SK-N-SH treated with all-trans-retinoic acid at 6 μM for 48 hours (cell line): ENCODE measurements around the gene SAMD4A.

Experiments used
- ATAC-seq: fragments of 200-7000 bp; cut with Tn5 transposase; 3 replicates; pipeline ENCODE4 v1.9.1; 2020; ENCODE audit warnings: mild to moderate bottlenecking, moderate library complexity
- ARNTL ChIP-seq: fragments of 450-650 bp; formaldehyde crosslinking; IDR thresholded peaks from 2 replicates; pipeline ENCODE4 v1.5.0; 2020; ENCODE audit warnings: low read depth, mild to moderate bottlenecking, moderate library complexity, borderline replicate concordance
- BACH2 ChIP-seq: fragments of 250-450 bp; sonication (Bioruptor Pico); IDR thresholded peaks from 2 replicates; pipeline ENCODE4 v1.9.0; 2021; ENCODE audit warnings: mild to moderate bottlenecking, borderline replicate concordance
- GLIS3 ChIP-seq: fragments of 250-450 bp; sonication (Bioruptor Pico); IDR thresholded peaks from 2 replicates; pipeline ENCODE4 v1.5.0; 2020; ENCODE audit warnings: mild to moderate bottlenecking, moderate library complexity
- ISL1 ChIP-seq: fragments of 250-450 bp; sonication (Bioruptor Pico); IDR thresholded peaks from 2 replicates; pipeline ENCODE4 v2.1.2; 2022; ENCODE audit warnings: mild to moderate bottlenecking, moderate library complexity
- PPARA ChIP-seq: fragments of 250-450 bp; sonication (Bioruptor Pico); IDR thresholded peaks from 2 replicates; pipeline ENCODE4 v1.5.0; 2020; ENCODE audit warnings: mild to moderate bottlenecking, borderline replicate concordance
- RARB ChIP-seq: fragments of 250-450 bp; sonication (Bioruptor Pico); IDR thresholded peaks from 2 replicates; pipeline ENCODE4 v1.8.0; 2021; ENCODE audit warnings: mild to moderate bottlenecking, moderate library complexity
- SNAI2 ChIP-seq: fragments of 250-450 bp; sonication (Bioruptor Pico); IDR thresholded peaks from 2 replicates; pipeline ENCODE4 v1.5.0; 2020; ENCODE audit warnings: mild to moderate bottlenecking, moderate library complexity
- TCF4 ChIP-seq: fragments of 250-450 bp; sonication (Bioruptor Pico); IDR thresholded peaks from 2 replicates; pipeline ENCODE4 v1.8.0; 2021; ENCODE audit warnings: mild to moderate bottlenecking, moderate library complexity, borderline replicate concordance
- TOX ChIP-seq: fragments of 250-450 bp; sonication (Bioruptor Pico); IDR thresholded peaks from 2 replicates; pipeline ENCODE4 v1.8.0; 2021; ENCODE audit warnings: mild to moderate bottlenecking, moderate library complexity, borderline replicate concordance
- ZC3H10 ChIP-seq: fragments of 250-450 bp; sonication (Bioruptor Pico); IDR thresholded peaks from 2 replicates; pipeline ENCODE4 v1.5.1; 2021; ENCODE audit warnings: mild to moderate bottlenecking, moderate library complexity
- ZFP3 ChIP-seq: fragments of 250-450 bp; sonication (Bioruptor Pico); IDR thresholded peaks from 2 replicates; pipeline ENCODE4 v1.5.0; 2020; ENCODE audit warnings: mild to moderate bottlenecking, moderate library complexity
- ZFP30 ChIP-seq: fragments of 450-650 bp; formaldehyde crosslinking; IDR thresholded peaks from 2 replicates; pipeline ENCODE4 v1.5.0; 2022; ENCODE audit warnings: mild to moderate bottlenecking, moderate library complexity
- ZNF565 ChIP-seq: fragments of 450-650 bp; formaldehyde crosslinking; conservative IDR thresholded peaks from 2 replicates; pipeline ENCODE4 v1.5.0; 2020; ENCODE audit warnings: low read depth, mild to moderate bottlenecking, moderate library complexity
- ZNF70 ChIP-seq: fragments of 450-650 bp; formaldehyde crosslinking; IDR thresholded peaks from 2 replicates; pipeline ENCODE4 v1.5.0; 2020; ENCODE audit warnings: mild to moderate bottlenecking, moderate library complexity
- ZNF8 ChIP-seq: fragments of 450-650 bp; formaldehyde crosslinking; IDR thresholded peaks from 2 replicates; pipeline ENCODE4 v1.5.0; 2020; ENCODE audit warnings: mild to moderate bottlenecking, moderate library complexity
- TF ChIP-seq, protein P1 (sequence below): fragments of 250-450 bp; sonication (Bioruptor Pico); IDR thresholded peaks from 2 replicates; pipeline ENCODE4 v1.5.0; 2020; ENCODE audit warnings: mild to moderate bottlenecking, moderate library complexity
- TF ChIP-seq, protein P2 (sequence below): fragments of 250-450 bp; sonication (Bioruptor Pico); IDR thresholded peaks from 2 replicates; pipeline ENCODE4 v1.8.0; 2020; ENCODE audit warnings: mild to moderate bottlenecking, moderate library complexity, borderline replicate concordance
- TF ChIP-seq, protein P3 (sequence below): fragments of 250-450 bp; sonication (Bioruptor Pico); IDR thresholded peaks from 2 replicates; pipeline ENCODE4 v1.5.1; 2020; ENCODE audit warnings: low read depth, mild to moderate bottlenecking, moderate library complexity

The SAMD4A gene

DNA sequence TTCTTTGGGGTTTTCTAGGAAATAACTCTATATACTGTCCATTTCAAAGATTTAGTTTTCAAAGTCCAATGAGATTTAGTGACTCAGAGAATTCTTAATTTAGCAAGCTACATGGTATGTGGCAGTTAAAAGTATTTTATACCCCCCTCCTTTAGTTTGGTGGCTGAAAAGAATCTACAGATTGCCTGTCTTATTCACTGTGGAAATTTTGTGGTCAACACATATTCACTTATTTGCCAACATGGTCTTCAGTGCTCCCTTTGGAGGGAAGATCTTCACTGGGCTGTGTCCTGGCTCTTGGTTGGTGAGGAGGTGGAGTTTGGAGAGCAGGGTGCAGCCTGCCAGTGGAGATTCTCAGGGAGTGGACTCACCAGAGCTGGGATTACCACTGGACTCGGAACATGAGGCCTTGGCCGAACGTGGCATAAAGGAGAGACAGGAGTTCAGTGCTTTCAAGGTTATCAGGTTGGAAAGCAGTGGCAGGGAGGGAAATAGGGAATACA, 39.8 kb downstream of the SAMD4A start:
- ATAC-seq, result peak; percentile 79
- TF ChIP-seq ARNTL (CRISPR knock-in tag) (no peak), ZNF8 (CRISPR knock-in tag) (no peak)
- TF ChIP-seq, protein P1, sequence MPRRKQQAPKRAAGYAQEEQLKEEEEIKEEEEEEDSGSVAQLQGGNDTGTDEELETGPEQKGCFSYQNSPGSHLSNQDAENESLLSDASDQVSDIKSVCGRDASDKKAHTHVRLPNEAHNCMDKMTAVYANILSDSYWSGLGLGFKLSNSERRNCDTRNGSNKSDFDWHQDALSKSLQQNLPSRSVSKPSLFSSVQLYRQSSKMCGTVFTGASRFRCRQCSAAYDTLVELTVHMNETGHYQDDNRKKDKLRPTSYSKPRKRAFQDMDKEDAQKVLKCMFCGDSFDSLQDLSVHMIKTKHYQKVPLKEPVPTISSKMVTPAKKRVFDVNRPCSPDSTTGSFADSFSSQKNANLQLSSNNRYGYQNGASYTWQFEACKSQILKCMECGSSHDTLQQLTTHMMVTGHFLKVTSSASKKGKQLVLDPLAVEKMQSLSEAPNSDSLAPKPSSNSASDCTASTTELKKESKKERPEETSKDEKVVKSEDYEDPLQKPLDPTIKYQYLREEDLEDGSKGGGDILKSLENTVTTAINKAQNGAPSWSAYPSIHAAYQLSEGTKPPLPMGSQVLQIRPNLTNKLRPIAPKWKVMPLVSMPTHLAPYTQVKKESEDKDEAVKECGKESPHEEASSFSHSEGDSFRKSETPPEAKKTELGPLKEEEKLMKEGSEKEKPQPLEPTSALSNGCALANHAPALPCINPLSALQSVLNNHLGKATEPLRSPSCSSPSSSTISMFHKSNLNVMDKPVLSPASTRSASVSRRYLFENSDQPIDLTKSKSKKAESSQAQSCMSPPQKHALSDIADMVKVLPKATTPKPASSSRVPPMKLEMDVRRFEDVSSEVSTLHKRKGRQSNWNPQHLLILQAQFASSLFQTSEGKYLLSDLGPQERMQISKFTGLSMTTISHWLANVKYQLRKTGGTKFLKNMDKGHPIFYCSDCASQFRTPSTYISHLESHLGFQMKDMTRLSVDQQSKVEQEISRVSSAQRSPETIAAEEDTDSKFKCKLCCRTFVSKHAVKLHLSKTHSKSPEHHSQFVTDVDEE (CRISPR knock-in tag), result no peak
- TF ChIP-seq, all 23 proteins: peak for 0

DNA sequence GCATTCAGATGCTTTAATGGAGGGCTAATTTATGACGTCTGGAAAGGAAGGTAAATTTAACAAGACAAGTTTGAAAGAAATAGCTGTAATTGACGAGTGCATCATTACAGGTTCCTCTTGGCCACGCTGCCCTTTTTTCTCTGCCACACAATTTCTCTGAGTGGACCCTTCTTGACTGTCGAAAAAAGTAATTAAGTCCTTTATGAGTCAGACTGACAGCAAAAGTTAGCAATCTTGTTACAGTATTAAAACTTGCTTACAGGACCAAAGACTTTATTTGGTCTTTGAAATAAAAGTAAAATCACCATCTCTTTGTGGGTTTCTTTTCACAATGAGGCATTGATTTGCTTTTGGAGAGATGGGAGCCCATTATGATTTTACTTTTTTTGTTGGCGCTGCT, 42.6 kb downstream of the SAMD4A start:
- no peak for TF ChIP-seq GLIS3 (CRISPR knock-in tag)
- TF ChIP-seq PPARA (CRISPR knock-in tag), result no peak
- no peak for TF ChIP-seq BACH2 (CRISPR knock-in tag)
- TF ChIP-seq ZFP3 (CRISPR knock-in tag), result no peak
- no peak for TF ChIP-seq TCF4 (CRISPR knock-in tag)
- no peak for TF ChIP-seq ZNF8 (CRISPR knock-in tag)
- TF ChIP-seq, protein P2, sequence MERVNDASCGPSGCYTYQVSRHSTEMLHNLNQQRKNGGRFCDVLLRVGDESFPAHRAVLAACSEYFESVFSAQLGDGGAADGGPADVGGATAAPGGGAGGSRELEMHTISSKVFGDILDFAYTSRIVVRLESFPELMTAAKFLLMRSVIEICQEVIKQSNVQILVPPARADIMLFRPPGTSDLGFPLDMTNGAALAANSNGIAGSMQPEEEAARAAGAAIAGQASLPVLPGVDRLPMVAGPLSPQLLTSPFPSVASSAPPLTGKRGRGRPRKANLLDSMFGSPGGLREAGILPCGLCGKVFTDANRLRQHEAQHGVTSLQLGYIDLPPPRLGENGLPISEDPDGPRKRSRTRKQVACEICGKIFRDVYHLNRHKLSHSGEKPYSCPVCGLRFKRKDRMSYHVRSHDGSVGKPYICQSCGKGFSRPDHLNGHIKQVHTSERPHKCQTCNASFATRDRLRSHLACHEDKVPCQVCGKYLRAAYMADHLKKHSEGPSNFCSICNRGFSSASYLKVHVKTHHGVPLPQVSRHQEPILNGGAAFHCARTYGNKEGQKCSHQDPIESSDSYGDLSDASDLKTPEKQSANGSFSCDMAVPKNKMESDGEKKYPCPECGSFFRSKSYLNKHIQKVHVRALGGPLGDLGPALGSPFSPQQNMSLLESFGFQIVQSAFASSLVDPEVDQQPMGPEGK, result no peak
- TF ChIP-seq, protein P1 (CRISPR knock-in tag), result no peak
- no peak for TF ChIP-seq SNAI2 (CRISPR knock-in tag)
- TF ChIP-seq ZNF565, result no peak
- TF ChIP-seq, protein P3, sequence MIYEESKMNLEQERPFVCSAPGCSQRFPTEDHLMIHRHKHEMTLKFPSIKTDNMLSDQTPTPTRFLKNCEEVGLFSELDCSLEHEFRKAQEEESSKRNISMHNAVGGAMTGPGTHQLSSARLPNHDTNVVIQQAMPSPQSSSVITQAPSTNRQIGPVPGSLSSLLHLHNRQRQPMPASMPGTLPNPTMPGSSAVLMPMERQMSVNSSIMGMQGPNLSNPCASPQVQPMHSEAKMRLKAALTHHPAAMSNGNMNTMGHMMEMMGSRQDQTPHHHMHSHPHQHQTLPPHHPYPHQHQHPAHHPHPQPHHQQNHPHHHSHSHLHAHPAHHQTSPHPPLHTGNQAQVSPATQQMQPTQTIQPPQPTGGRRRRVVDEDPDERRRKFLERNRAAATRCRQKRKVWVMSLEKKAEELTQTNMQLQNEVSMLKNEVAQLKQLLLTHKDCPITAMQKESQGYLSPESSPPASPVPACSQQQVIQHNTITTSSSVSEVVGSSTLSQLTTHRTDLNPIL, result no peak
- TF ChIP-seq RARB (CRISPR knock-in tag), result no peak
- no peak for TF ChIP-seq TOX (CRISPR knock-in tag)
- TF ChIP-seq ZC3H10, result no peak
- no peak for TF ChIP-seq ARNTL (CRISPR knock-in tag)
- TF ChIP-seq ZNF70 (CRISPR knock-in tag), result no peak
- no peak for TF ChIP-seq ISL1 (CRISPR knock-in tag)
- no peak for TF ChIP-seq ZFP30 (CRISPR knock-in tag)
- TF ChIP-seq, all 23 proteins: peak for 0
- ATAC-seq, result no peak

DNA sequence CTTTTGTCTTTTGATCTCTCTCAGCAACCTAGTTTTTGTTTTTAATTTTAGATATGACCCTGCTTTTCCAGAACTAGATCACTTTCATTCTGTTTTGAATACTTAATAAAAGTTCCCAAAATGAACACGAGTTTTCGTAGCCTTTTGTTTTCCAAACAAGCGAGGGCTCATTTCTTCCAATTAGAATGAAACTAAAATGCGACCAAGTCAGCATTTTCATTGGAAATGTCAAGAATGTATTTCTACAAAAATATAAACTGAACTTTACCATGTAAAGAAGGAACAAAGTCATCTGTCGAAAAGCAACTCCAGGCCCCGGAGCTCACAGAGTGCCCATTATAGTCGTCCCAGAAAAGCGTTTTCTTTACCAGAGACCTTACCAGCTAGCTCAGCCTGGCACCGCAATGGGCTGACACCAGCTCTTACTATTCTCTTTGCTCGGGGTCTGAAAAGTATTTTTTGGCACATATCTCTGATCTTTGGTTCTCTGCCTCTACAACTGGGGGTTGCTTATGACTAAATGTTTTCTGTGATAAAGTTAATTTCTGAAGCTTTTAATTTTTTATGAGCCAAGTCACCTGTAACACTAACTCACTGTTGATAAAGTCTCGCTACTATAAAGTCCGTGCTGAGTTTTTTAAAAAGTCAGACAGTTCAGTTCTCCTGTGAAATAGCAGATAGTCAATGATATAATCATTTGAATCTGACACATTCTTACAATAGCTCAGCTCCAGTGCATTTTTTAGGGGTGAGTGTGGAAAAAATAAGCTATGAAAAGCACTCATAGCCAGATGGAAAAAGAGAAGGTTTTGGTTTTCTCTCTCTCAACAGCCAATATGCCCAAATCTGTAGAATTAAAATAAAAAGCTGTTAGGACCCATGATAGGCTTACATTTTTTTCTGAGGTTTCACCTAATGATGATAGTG, 43.4 kb downstream of the SAMD4A start:
- peak; percentile 35; the same call in 1 of the 2 replicates for TF ChIP-seq ISL1 (CRISPR knock-in tag)
- TF ChIP-seq, protein P3, result no peak
- TF ChIP-seq TOX (CRISPR knock-in tag), result no peak
- TF ChIP-seq TCF4 (CRISPR knock-in tag), result no peak
- ATAC-seq, result peak; percentile 65
